GM21515 (cell line): Measurements from ENCODE around the gene LRP2.
"Not testable (repeated sequence)": the region's sequence is repeated elsewhere in the genome, so short reads cannot be mapped to it uniquely, and the experiment has no call there.

Experiments
- ATAC-seq: cut with Tn5 transposase; IDR thresholded peaks from one replicate; pipeline ENCODE4 v1.9.1; 2021; ENCODE audit not compliant: unreplicated experiment

LRP2 gene

DNA sequence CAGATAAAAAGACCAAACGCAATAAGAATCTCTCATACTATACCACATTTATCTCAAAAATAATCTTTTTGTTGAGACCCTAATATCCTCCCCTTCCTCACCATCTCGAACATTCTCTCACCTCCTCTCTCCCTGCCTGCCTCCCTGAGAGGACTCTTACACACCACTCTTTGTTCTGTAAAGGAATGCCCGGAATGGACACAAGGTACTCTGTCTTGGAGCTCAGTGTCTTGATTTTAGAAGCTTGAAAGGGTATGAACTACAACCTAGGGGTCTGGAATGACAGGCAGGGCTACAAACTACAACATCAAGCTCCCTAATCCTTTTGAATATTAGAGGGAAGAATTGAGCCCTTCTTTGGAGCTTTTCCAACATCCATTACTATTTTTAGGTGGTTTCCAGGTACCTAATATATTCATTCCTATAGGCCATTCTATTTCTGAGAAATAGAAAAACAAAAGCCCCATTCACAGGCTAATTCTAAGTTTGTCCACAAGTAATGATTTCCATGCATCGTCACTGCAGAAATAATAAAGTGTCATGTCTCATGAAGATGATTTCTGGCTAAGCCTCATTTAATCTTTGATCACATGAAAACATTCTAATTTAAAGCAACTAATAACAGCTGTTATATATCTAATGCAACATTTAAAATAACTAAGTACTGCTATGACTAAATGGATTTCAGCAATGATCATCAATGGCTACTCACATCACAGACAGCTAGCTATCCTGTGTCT lies 60.6 kb downstream of the LRP2 start:
- ATAC-seq, result no peak

DNA sequence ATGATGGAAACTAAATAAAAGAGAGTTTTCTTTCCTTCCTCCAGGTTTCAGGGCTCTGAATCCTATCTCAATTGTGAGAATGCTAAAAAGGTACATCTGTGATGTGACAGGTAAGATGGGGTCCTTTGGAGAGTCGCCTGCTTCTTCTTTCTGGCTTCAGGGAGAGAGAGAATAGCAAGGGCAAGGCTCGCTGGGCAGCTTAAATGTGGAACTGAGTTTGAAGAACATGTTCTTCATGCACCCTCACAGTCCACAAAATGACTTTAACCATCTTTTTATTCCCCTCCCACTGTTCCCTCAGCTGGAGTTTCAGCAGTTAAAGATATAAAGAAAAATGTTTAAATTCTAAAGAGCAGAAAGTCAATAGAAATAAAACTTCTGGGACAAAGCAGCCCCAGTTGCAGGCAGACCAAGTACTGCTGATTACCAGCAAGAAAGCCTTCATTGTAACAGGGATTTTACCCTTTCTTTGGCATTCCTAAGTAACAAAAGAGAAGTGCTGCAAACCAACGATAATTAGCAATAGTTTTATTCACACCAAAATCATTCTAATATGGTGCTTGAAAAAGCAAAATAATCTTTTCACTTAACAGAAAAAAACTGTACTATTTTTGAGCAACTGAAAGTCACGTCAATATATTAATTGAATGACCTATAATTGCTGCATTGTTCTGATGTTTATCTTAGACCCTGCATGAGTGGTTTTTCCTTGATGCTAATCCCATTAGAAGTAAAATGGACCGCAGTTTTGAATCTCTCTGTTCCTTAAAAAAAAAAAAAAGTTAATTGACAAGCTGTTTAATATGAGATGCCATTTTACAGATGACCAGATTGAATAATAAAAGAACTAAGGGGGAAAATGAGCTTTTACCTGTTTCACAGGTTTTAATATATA lies 61.5 kb downstream of the LRP2 start:
- ATAC-seq, result no peak

DNA sequence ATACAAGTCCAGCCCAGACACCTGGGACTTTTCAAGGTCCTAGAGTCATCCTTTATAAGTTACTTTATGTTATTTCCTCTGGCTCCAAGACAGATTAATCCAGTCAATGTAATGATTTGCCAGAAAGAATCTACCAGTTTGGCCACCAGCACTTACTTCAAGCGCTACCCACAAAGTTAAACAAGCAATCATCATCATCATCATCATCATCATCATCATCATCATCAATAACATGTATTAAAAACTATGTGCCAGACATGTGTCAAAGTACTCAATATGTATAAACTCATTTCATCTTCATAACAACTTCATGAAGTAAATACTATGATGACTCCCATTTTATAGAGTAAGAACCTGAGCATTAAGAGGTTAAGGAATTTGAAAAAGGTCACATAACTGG lies 64.3 kb downstream of the LRP2 start:
- no peak for ATAC-seq

DNA sequence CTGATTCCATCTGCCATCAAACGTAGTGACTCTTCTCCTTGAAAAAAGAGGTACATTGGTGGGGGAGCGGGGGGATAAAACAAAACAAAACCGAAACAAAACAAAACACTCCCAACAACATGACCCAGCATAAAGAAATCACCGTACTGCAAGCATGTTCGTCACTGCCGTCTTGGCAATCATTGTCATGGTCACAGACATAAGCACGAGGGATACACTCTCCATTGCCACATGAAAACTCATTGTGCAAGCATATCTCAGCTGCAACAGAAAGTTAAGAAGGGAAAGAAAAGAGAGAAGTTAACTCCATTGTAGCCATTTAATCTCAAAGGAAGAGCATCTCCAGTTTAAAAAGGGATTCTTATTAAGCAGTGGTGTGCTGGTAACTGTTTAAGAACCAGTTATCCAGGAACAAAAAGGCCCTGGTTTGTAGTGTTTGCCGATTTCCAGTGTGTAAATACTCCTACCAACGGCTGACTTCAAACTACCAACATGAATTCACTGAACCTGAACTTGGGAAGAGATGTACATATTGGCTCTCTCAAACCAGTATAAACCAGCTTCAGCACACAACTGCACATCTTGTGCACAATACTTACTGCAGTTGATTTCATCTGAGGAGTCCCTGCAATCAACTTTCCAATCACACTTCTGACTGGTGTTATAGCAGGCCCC lies 68.2 kb downstream of the LRP2 start:
- no peak for ATAC-seq

DNA sequence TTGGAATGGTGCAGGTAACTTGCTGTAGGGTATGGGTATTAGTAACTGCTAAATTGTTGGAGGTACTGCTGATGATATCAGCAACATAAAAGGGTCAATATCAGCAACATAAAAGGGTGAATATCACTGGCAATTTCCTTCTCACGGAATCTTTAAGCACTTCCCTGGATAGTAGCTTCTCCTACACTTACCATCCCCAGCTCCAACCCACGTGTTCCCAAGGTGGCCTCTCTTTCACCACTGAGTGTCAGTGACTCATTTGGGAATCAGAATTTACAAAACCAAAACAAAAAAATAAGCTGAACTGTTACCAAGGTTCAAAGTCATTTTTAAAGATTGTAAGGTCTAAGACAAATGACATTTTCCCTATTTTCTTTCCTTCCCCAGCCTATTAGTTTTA lies 70.8 kb downstream of the LRP2 start:
- ATAC-seq, result no peak

DNA sequence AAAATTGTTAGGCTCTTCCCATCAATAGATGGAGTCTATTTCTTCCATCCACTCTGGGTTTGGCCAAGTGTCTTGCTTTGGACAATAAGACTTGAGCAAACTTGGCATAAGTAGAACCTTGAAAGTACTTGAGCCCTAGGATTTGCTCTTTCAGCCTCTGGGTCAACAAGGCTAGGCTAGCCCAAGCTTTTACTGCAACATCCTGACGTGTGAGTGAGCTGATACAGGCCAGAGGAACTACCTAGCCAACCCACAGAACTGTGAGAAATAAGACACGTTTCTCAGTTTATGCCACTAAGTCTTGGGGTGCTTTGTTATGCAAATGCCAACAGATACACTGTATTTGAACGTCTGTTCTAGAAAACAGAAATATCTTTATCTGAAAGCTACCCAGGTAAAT lies 71.9 kb downstream of the LRP2 start:
- no peak for ATAC-seq

DNA sequence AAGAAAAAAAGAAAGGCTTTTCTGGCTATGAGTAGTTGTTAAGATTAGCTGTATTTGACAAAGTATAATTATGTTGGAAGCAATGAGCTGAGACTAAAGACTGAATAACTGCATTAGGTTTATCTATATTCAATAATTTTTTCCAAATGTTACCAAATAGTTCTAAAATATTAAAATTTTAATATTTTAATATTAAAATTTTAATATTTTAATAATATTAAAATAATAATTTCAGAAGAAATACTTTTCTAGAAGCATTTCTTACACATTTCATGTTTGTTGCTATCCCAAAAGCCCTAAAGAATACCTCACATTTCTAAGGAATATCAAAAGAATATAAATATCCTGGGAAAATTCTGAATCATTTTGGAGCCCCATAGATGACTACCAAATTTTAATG lies 74.7 kb downstream of the LRP2 start:
- no peak for ATAC-seq

DNA sequence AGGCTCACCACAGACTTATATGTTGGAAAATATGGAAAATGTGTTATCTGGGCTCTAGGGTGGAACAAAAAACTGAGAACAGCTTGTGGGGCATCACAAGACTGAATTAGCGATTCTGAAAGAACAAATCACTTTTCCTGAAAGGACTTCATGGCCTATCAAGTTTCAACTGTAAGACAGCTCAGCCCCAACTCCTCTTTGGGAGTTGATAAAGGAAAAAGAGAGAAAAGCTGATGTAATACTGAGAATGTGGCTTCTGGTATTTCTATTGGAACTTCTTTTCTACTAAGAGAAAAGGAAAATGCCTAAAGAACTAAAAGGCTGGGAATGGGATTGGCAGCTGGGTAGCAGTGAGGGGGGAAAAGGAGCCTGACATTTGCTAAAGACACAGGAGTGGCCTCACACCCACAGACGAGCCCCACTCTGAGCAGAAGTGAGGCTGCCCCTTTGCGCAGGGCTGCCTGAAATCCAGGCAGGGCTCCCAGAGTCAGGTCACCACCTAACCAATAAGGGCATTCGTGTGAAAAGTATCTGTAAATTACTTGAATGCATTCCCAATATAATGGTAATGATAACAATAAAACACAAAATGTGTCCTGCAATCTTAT lies 75.6 kb downstream of the LRP2 start:
- ATAC-seq, result no peak

DNA sequence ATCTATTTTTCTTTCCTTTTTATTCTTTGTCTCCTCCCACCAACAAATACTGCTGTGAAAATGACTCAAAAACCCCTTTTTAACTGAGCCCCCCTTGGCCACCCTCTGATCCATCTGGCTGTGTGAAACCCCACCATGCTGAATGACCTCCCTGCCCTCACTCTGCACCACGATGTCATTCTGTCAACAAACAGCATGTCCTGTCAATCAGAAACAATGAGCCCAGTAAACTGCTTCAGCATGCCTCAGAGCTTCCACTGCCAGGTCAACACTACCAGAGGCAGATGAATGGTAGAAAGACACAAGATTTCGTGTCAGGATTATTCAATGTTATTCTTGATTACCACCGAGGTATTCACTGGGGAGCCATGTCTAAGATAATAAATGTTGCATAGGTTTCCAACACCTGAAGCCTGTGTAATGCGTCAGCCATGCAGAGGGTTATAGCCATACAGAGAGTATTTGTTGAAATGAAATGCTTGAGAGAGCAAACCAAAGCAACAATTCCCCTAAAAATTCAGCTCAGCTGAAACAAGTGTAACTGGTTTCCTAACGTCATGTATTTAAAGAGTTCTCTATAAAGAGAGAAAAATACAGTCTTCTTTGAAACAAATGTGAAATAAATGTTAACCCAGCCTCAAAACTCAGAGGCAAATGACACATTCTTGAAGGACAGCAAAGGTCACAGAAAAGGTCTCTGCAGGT lies 76.7 kb downstream of the LRP2 start:
- ATAC-seq, result no peak

DNA sequence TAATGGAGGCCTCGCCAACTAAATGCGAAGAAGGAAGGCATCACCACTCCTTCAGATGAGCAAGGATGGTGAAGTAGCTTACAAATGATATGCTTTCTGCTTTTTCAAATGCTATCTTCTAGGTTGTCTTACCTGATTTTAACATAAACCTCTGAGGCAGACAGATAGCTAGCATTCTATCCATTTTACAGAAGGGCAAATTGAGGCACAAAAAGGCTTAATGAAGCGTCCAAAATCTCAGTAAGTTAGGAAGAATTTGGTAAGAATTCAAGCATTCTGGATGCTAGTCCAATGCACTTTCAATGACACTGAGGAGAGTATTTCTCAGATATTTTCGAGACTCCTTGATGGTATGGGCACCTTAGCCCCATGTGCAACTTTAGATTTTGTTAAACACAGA lies 81.8 kb downstream of the LRP2 start:
- no peak for ATAC-seq

DNA sequence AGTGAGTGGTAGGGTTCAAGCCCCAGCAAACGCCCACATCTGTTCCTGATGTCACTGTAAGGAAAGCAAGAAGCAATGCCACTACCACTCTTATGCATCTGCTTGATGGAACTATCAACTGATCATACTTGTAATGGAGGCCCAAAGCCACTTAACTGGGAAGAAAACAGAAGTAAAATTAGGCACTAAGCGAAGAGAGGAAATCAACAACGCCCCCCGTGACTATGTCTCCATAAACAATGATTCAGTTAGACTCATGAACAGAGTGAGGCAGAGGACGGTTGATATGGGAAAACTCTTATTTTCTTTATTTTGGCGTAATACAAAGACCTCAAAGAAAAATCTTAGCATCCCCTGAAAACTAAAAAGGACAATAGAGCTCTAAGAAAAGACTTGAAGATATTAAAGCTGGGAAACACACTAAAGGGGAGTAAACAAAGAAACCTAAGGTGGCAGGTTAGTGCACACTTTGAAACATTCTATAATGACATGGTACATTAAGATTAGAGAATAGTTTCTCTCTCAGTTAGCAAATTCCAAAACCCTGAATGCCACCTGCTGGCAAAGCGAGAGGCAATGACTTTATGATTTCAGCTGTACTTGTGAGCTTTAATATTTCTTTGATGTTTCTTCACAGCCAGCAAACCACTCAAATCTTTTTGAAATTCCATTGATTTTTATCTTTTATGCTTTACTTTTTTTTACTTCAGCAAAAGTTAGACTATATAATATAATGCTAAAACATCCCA lies 86.5 kb downstream of the LRP2 start:
- ATAC-seq, result no peak

DNA sequence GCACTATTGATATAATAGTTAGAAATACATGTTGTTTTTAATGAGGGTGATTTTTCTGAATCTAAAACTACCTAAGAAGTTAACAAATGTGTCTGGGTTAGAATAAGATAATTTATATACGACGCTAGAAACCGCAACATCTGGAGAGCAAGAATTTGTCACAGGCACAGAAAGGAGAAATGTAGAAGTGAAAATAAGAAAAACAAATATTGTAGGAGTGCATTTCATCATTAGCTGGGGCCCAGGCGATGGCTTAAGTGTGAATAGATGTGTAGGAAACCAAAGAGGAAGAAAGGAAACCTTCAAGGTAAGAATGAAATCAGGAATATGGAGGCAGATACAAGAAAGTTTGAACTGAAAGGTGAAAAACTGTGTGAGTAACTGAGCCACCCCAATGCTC lies 90.3 kb downstream of the LRP2 start:
- no peak for ATAC-seq

DNA sequence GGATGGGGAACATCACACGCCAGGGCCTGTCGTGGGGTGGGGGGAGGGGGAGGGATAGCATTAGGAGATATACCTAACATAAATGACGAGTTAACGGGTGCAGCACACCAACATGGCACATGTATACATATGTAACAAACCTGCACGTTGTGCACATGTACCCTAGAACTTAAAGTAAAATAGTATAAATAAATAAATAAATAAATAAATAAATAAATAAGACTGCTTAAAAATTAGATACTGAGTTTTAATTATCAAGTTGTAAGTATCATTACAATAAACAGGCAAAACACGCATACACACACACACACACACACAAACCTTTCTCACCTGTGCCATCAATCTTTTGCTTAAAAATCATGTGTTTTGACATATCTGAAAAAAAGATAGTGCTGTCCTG lies 91.8 kb downstream of the LRP2 start:
- not testable (repeated sequence) for ATAC-seq

DNA sequence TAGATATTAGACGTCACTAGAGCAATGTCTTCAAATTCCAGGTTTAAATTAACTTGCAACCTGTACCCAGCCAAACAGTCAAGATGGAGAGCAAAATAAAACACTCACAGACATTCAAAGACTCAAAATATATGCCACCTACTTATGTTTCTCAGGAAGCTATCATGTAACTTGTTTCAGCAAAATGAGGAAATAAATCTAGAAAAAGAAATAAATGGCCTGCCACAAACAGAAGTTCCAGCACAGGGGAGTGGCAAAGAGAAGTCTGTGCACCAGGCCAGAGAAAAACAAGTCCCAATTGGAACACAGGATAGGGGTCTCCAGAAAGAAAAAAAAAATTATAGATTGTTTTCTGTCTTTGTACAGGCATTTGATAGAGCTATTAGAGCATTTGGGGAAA lies 96.7 kb downstream of the LRP2 start:
- no peak for ATAC-seq

DNA sequence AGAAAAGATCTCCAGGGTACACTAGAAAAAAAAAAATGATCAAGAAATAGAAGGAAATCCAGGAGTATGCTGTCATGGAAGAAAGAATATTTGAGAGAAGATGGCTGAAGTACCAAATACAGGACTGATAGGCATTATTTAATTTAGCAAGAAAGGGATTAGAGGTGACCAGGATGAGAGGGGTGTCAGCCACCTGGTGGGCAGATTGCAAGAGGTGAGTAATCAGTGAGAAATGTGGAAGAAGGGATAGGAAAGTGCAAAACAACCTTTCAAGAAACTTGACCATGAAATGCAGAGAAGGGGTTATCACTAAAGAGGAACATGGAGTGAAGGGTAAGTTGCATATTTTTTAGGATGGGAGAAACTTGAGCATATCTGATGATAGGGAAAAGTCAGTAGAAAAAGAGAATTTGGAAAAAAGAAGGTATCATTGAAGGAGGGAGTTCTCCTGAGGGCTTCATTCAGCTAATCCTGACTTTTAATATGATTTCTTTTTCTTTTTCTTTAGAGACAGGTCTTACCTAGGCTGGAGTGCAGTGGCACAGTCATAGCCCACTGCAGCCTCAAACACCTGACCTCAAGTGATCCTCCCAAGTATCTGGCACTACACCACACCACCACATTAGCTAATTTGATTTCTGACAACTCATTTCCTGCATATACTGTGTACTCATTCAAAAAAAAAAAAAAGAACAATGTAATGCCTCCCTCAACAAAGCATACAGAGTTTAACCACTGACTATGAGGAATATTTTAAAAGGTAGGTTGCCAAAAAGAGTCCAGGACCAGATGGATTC lies 101.3 kb downstream of the LRP2 start:
- no peak for ATAC-seq

DNA sequence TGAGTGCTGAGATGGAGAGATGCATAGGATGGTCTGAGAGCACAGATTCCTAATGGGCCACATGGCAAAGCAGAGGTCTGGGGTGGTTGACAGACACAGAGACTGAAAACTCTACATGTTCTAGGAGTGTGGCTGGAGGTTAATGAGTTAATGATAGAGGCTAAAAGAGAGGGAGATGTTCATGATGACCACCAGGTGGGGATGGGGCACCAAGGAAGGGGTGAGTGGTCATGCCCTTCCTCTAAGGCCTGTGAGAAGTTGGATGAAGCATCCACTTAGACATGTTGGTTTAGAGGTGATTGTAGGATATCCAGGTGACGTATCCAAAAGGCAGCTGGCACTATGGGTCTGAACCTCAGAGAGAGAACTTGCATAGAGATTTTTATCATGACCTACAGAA lies 102.1 kb downstream of the LRP2 start:
- ATAC-seq, result no peak

DNA sequence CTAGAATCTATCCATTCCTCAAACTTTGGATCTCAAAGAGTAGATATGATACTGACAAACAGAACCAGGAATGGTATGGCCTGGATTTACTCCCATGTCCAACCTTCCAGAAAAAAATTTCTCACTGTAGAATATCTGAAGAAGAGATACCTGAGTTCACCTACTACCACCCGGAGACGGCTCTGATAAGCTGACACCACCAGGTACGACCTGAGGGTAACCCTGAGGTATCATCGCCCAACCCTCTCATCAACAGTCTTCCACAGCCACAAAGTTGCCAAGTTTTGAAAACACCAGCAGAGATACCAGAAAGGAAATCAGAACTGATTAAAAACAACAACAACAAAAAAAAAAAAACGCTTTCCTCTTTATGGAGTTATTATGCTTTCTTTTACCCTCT lies 102.9 kb downstream of the LRP2 start:
- ATAC-seq, result no peak

DNA sequence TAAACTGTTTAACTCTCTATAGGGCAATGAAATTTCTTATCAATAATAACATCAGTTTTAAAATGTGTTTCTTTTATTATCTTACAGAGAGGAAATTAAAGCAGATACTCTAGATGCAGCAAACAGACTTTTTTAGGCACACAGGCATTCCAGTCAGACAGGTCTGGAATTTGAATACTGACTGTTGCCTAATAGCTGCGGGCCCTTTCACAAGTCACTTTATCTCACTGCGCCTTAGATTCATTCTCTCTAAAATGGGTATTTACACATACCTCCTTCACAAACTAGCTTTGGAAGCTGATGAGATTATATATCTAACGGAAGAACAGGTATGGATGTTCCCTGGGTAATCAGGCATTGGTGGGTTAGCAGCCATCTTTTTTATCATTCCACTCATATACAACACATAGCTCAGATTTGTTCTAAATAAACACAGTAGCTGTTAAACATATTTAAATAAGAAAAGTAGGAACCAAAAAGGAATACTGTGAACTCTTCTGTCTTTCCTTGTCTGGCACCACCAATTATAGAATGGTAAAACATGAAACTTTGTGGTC lies 104.2 kb downstream of the LRP2 start:
- no peak for ATAC-seq

DNA sequence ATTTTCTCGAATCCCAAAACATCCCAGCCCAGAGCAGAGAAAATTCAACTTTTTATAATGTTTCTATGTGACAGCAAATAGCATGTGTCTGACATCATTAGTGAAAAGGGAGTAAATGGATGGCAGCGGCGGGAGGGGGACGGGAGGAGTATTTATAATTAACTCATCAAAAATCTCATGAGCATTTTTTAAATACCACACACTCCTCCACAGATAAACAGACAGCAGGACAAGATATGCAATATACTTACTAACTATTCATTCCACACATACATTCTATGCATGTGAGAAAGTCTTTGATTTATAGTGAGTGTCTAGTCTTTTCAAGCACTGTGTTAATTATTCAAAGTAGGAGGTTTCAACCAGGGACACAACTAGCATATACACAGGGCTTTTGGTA lies 107.6 kb downstream of the LRP2 start:
- ATAC-seq, result no peak
